H9 (cell line): ENCODE measurements around the gene CCDC186. TPM values are rescaled to one million over a fixed set of nuclear protein-coding genes. Genes with fewer than 3 reads are reported as not detected.

Experiments
- DNase-seq: peaks from one replicate; pipeline ENCODE4 v3.0.0-alpha.2; 2017
- H2AFZ ChIP-seq: one replicate; pipeline ENCODE4 v1.6.1; 2013; ENCODE audit warnings: mild to moderate bottlenecking, low read length, control low read depth, moderate library complexity
- H2AK5ac ChIP-seq: 2 replicates; pipeline ENCODE4 v1.6.1; 2013; ENCODE audit warnings: low read length, control low read depth, mixed read lengths; ENCODE audit not compliant: insufficient read length
- H2BK120ac ChIP-seq: one replicate; pipeline ENCODE4 v1.6.1; 2013; ENCODE audit warnings: low read depth, mild to moderate bottlenecking, low read length, control low read depth, inconsistent platforms; ENCODE audit not compliant: poor library complexity, severe bottlenecking
- H2BK12ac ChIP-seq: 2 replicates; pipeline ENCODE4 v1.6.1; 2013; ENCODE audit warnings: low read length, control low read depth, mixed read lengths, low read depth; ENCODE audit not compliant: insufficient read length
- H2BK15ac ChIP-seq: 2 replicates; pipeline ENCODE4 v1.6.1; 2013; ENCODE audit warnings: low read depth, low read length, control low read depth
- H2BK20ac ChIP-seq: one replicate; pipeline ENCODE4 v1.6.1; 2013; ENCODE audit warnings: low read depth, mild to moderate bottlenecking, low read length, control low read depth, inconsistent platforms; ENCODE audit not compliant: poor library complexity, severe bottlenecking
- H2BK5ac ChIP-seq: 2 replicates; pipeline ENCODE4 v1.6.1; 2013; ENCODE audit warnings: low read length, control low read depth, mixed read lengths; ENCODE audit not compliant: insufficient read length
- H3K14ac ChIP-seq: 2 replicates; pipeline ENCODE4 v1.6.1; 2013; ENCODE audit warnings: low read length, control low read depth; ENCODE audit not compliant: insufficient read depth
- H3K18ac ChIP-seq: 2 replicates; pipeline ENCODE4 v1.6.1; 2013; ENCODE audit warnings: low read depth, mild to moderate bottlenecking, mixed read lengths, low read length, control low read depth; ENCODE audit not compliant: insufficient read length
- H3K23ac ChIP-seq: 2 replicates; pipeline ENCODE4 v1.6.1; 2013; ENCODE audit warnings: low read length, control low read depth, mixed read lengths, low read depth; ENCODE audit not compliant: insufficient read length
- H3K23me2 ChIP-seq: 2 replicates; pipeline ENCODE4 v1.6.1; 2013; ENCODE audit warnings: low read depth, mild to moderate bottlenecking, mixed read lengths, low read length, control low read depth; ENCODE audit not compliant: insufficient read length, poor library complexity, severe bottlenecking
- H3K27ac ChIP-seq: 2 replicates; pipeline ENCODE4 v1.5.1; 2013; ENCODE audit warnings: low read length, control low read depth, mixed read lengths, low read depth; ENCODE audit not compliant: insufficient read length
- H3K27me3 ChIP-seq: 2 replicates; pipeline ENCODE4 v1.6.1; 2013; ENCODE audit warnings: low read length, control low read depth, inconsistent platforms; ENCODE audit not compliant: insufficient read depth
- H3K4ac ChIP-seq: 2 replicates; pipeline ENCODE4 v1.6.1; 2013; ENCODE audit warnings: low read depth, mild to moderate bottlenecking, control low read depth, inconsistent platforms, low read length, moderate library complexity
- H3K4me1 ChIP-seq: 2 replicates; pipeline ENCODE4 v1.6.1; 2013; ENCODE audit warnings: low read length, control low read depth, inconsistent platforms; ENCODE audit not compliant: insufficient read depth
- H3K4me2 ChIP-seq: 2 replicates; pipeline ENCODE4 v1.6.1; 2013; ENCODE audit warnings: low read length, control low read depth, mixed read lengths; ENCODE audit not compliant: insufficient read length, insufficient read depth
- H3K56ac ChIP-seq: 2 replicates; pipeline ENCODE4 v1.6.1; 2013; ENCODE audit warnings: low read depth, mild to moderate bottlenecking, mixed read lengths, low read length, control low read depth; ENCODE audit not compliant: insufficient read length
- H3K79me1 ChIP-seq: 2 replicates; pipeline ENCODE4 v1.6.1; 2013; ENCODE audit warnings: low read depth, mild to moderate bottlenecking, moderate library complexity, low read length, control low read depth, inconsistent platforms; ENCODE audit not compliant: insufficient read depth, poor library complexity, severe bottlenecking
- H3K79me2 ChIP-seq: 2 replicates; pipeline ENCODE4 v1.6.1; 2013; ENCODE audit warnings: low read length, control low read depth, inconsistent platforms; ENCODE audit not compliant: insufficient read depth
- H3K9ac ChIP-seq: 2 replicates; pipeline ENCODE4 v1.6.1; 2013; ENCODE audit warnings: low read length, control low read depth, mixed read lengths; ENCODE audit not compliant: insufficient read length; ENCODE audit errors: extremely low read depth
- H3K9me3 ChIP-seq: one replicate; pipeline ENCODE4 v1.6.1; 2013; ENCODE audit warnings: low read depth, low read length, inconsistent platforms; ENCODE audit not compliant: control insufficient read depth
- H3T11ph ChIP-seq: one replicate; pipeline ENCODE4 v1.6.1; 2013; ENCODE audit warnings: mild to moderate bottlenecking, low read length, control low read depth, inconsistent platforms
- H4K20me1 ChIP-seq: one replicate; pipeline ENCODE4 v1.6.1; 2013; ENCODE audit not compliant: control insufficient read depth, insufficient read length, insufficient read depth
- H4K5ac ChIP-seq: 2 replicates; pipeline ENCODE4 v1.6.1; 2013; ENCODE audit warnings: low read depth, mild to moderate bottlenecking, mixed read lengths, low read length, control low read depth; ENCODE audit not compliant: insufficient read length
- H4K8ac ChIP-seq: replicated peaks from 2 replicates; pipeline ENCODE4 v1.6.1; 2013; ENCODE audit warnings: low read length, control low read depth, mixed read lengths, low read depth; ENCODE audit not compliant: insufficient read length
- H4K91ac ChIP-seq: 2 replicates; pipeline ENCODE4 v1.6.1; 2013; ENCODE audit warnings: low read depth, mild to moderate bottlenecking, moderate library complexity, mixed read lengths, low read length, control low read depth; ENCODE audit not compliant: insufficient read length
- H3K27ac Mint-ChIP-seq, 3 experiments: 2 replicates in 2 of 3; 3 replicates in 1 of 3; pipeline ENCODE4 v1.8.0; 2020 to 2021; ENCODE audit warnings: mixed read lengths in 3 of 3, mild to moderate bottlenecking in 1 of 3, moderate library complexity in 1 of 3
- H3K27me3 Mint-ChIP-seq: 2 replicates; pipeline ENCODE4 v1.8.0; 2021; ENCODE audit warnings: low read depth, mild to moderate bottlenecking, moderate library complexity, mixed read lengths
- H3K36me3 Mint-ChIP-seq, 3 experiments: 2 replicates in 2 of 3; 3 replicates in 1 of 3; pipeline ENCODE4 v1.8.0; 2020 to 2021; ENCODE audit warnings: low read depth in 3 of 3, mixed read lengths in 3 of 3; ENCODE audit not compliant: insufficient read depth in 1 of 3
- H3K4me1 Mint-ChIP-seq, 2 experiments: 2 replicates each; pipeline ENCODE4 v1.8.0; 2020; ENCODE audit warnings: mixed read lengths in 2 of 2
- H3K4me3 Mint-ChIP-seq, 2 experiments: 2 replicates in 1 of 2; 3 replicates in 1 of 2; pipeline ENCODE4 v1.8.0; 2020 to 2021; ENCODE audit warnings: mild to moderate bottlenecking in 2 of 2, mixed read lengths in 2 of 2, moderate library complexity in 1 of 2
- H3K9me3 Mint-ChIP-seq, 2 experiments: 2 replicates in 1 of 2; 3 replicates in 1 of 2; pipeline ENCODE4 v1.8.0; 2020; ENCODE audit warnings: mild to moderate bottlenecking in 2 of 2, mixed read lengths in 2 of 2, moderate library complexity in 1 of 2
- WGBS: extraction: QIAGEN DNeasy Blood & Tissue Kit; methylation state at CpG from one replicate; pipeline ENCODE4 v1.1.7; 2013; ENCODE audit warnings: missing lambda C conversion rate, low lambda C conversion rate, mixed read lengths; ENCODE audit not compliant: insufficient read length; ENCODE audit errors: extremely low coverage; 5-methylcytosine and 5-hydroxymethylcytosine counted together
- total RNA-seq: library from RNA; stranded (reverse); gene quantifications from 2 replicates; pipeline ENCODE4 v1.2.1, GENCODE V29; 2021
- TF ChIP-seq, protein P1 (sequence below): fragments of 200-600 bp; sonication (generic); conservative IDR thresholded peaks from 3 replicates; pipeline ENCODE4 v1.8.0; 2021; ENCODE audit warnings: antibody characterized with exemption, mild to moderate bottlenecking

Gene CCDC186
- total RNA-seq, 1 experiment from 2014 or later, result 16.7 TPM

DNA sequence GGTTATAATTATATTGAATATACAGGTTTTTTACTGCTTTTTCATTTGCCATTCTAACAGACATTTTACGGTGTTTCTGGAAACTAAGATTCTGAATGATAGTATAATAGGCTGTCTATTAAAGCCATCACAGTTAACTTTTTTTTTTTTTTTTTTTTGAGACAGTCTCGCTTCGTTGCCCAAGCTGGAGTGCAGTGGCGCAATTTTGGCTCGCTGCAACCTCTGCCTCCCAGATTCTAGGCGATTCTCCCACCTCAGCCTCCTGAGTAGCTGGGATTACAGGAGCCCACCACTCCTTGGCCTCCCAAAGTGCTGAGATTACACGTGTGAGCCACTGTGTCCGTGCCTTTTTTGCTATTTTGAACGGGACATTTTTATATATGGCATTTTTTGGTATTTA, 9.6 kb upstream of the CCDC186 start:
- Histone ChIP-seq H3K27ac (no peak overlapping the region), H4K91ac (no peak overlapping the region), H4K8ac (no peak overlapping the region), H3K4ac (no peak overlapping the region), H2BK20ac (no peak overlapping the region), H2AFZ (no peak overlapping the region), H3K79me2 (no peaks in the 10 kb centered on the region), H3K4me1 (no peaks in the 10 kb centered on the region), H2AK5ac (no peak overlapping the region), H2BK120ac (no peak overlapping the region), H3K18ac (no peak overlapping the region), H2BK5ac (no peak overlapping the region), H2BK12ac (no peak overlapping the region), H3K9me3 (no peaks in the 10 kb centered on the region), H3K27me3 (no peaks in the 10 kb centered on the region), H2BK15ac (no peak overlapping the region), H4K20me1 (no peaks in the 10 kb centered on the region), H3K23me2 (no peaks in the 10 kb centered on the region), H3K4me2 (no peak overlapping the region), H3K9ac (no peak overlapping the region), H3K79me1 (no peaks in the 10 kb centered on the region), H4K5ac (no peak overlapping the region), H3T11ph (no peak overlapping the region), H3K14ac (no peak overlapping the region), H3K23ac (no peak overlapping the region), H3K56ac (no peak overlapping the region)
- H3K9me3 Mint-ChIP-seq, result no peaks in the 10 kb centered on the region; a peak in 1 of 5 replicates
- H3K36me3 Mint-ChIP-seq, result no peaks in the 10 kb centered on the region; a peak in 1 of 7 replicates
- H3K27me3 Mint-ChIP-seq, result no peaks in the 10 kb centered on the region
- H3K4me3 Mint-ChIP-seq, result no peak overlapping the region
- no peak overlapping the region for H3K27ac Mint-ChIP-seq
- peaks cover 13 to 14% of the 10 kb centered on the region in 2 experiments for H3K4me1 Mint-ChIP-seq
- WGBS, result no CpG with 5 or more reads among the region's 9 CpGs
- TF ChIP-seq, protein P1, sequence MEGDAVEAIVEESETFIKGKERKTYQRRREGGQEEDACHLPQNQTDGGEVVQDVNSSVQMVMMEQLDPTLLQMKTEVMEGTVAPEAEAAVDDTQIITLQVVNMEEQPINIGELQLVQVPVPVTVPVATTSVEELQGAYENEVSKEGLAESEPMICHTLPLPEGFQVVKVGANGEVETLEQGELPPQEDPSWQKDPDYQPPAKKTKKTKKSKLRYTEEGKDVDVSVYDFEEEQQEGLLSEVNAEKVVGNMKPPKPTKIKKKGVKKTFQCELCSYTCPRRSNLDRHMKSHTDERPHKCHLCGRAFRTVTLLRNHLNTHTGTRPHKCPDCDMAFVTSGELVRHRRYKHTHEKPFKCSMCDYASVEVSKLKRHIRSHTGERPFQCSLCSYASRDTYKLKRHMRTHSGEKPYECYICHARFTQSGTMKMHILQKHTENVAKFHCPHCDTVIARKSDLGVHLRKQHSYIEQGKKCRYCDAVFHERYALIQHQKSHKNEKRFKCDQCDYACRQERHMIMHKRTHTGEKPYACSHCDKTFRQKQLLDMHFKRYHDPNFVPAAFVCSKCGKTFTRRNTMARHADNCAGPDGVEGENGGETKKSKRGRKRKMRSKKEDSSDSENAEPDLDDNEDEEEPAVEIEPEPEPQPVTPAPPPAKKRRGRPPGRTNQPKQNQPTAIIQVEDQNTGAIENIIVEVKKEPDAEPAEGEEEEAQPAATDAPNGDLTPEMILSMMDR, result no peak
- DNase-seq, result no peak
